Measurements from ENCODE around the gene USP54. TPM values are rescaled to one million over a fixed set of nuclear protein-coding genes. Genes with fewer than 3 reads are reported as not detected.
A peak's percentile ranks its signal among the peaks of the same experiment; 100 is the strongest.

USP54 gene
- total RNA-seq, 2 experiments from 2014 or later = 3.1 to 4.6 TPM

GRCh38 chr10:73552819-73553715 lies 38.1 kb downstream of the USP54 start:
- no peak for TF ChIP-seq CTCF (IDR thresholded peaks at IDR 0.05)
- Mint-ChIP-seq H3K27me3 (no peaks in the 10 kb centered on the region), H3K27ac (no peak overlapping the region), H3K4me3 (no peak overlapping the region), H3K36me3 (ENCODE audit: low read depth) (no peaks in the 10 kb centered on the region), H3K9me3 (no peaks in the 10 kb centered on the region), H3K4me1 (ENCODE audit: low read depth) (no peaks in the 10 kb centered on the region)
- CTCF ChIA-PET = no interaction called here
- intact Hi-C loops (cut with micrococcal nuclease) = no loop called here
- ATAC-seq = no peak
- no peak for DNase-seq
- POLR2A ChIA-PET = no interaction called here

- no peaks in the 10 kb centered on the region for H3K4me1 Mint-ChIP-seq (ENCODE audit: low read depth)
- TF ChIP-seq CTCF (IDR thresholded peaks at IDR 0.05) = no peak
- no peak overlapping the region for H3K27ac Mint-ChIP-seq
- DNase-seq (no peak), ATAC-seq (no peak)
- no peaks in the 10 kb centered on the region for H3K27me3 Mint-ChIP-seq
- ChIA-PET POLR2A (interaction anchor here (0.7 kb wide), 1 partner anchor 240 kb away, joined by 3 read pairs; no protein-coding TSS in a partner anchor), CTCF (interaction anchor here (1.5 kb wide), 1 partner anchor 96 kb away, joined by 3 read pairs; no protein-coding TSS in a partner anchor)
- intact Hi-C loops (cut with micrococcal nuclease) = no loop called here
- no peaks in the 10 kb centered on the region for H3K36me3 Mint-ChIP-seq (ENCODE audit: low read depth)
- H3K4me3 Mint-ChIP-seq = no peak overlapping the region
- H3K9me3 Mint-ChIP-seq = no peaks in the 10 kb centered on the region
These were observed 39.6 kb downstream of the USP54 start for GRCh38 chr10:73551515-73551914.

DNA sequence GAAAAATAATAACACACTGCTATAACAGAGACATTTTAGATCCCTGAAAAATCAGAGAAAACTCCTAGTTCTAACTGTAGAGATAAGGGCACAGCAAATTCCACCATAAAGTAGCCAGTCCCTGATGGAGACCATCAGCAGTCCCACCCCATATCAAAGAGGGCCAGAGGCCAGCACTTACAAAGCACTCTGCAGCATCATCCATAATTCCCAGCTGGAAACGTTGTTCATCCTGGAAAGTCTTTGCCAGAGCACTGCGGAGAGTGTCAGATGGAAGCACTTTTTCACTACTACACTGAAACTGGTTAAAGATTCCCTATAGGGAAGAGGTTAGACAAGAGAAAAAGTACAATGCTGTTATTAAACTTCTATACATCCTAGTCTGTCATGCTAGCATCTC lies 45.8 kb downstream of the USP54 start:
- ChIA-PET POLR2A (no interaction called here), CTCF (interaction anchor here (1.7 kb wide), 1 partner anchor 99 kb away, joined by 5 read pairs; no protein-coding TSS in a partner anchor)
- no peak for TF ChIP-seq CTCF (IDR thresholded peaks at IDR 0.05)
- Mint-ChIP-seq H3K4me3 (no peak overlapping the region), H3K4me1 (ENCODE audit: low read depth) (no peaks in the 10 kb centered on the region), H3K27me3 (no peaks in the 10 kb centered on the region), H3K9me3 (no peaks in the 10 kb centered on the region), H3K27ac (no peak overlapping the region), H3K36me3 (ENCODE audit: low read depth) (no peaks in the 10 kb centered on the region)
- intact Hi-C loops (cut with micrococcal nuclease) = no loop called here
- no peak for ATAC-seq
- DNase-seq = no peak

DNA sequence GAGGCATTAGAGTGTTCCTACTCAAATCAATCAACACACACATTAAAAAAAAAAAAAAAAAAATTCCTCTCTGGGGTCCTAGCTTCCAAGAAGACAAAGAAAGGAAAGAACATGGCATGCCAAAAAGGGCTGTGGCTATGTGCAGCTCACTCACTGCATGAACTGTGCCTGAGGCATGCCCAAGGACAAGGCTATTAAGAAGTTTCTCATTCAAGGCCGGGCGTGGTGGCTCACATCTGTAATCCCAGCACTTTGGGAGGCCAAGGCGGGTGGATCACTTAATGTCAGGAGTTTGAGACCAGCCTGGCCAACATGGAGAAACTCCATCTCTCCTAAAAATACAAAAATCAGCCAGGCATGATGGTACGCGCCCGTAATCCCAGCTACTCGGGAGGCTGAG lies 53.4 kb downstream of the USP54 start:
- TF ChIP-seq CTCF (IDR thresholded peaks at IDR 0.05) = no peak
- DNase-seq (no peak), ATAC-seq (no peak)
- H3K27ac Mint-ChIP-seq = no peak overlapping the region
- H3K4me3 Mint-ChIP-seq = no peak overlapping the region
- CTCF ChIA-PET = interaction anchor here (0.7 to 4.2 kb wide), 4 partner anchors 8 to 254 kb away, joined by 3 to 21 read pairs (median 10); no protein-coding TSS in a partner anchor
- no peaks in the 10 kb centered on the region for H3K36me3 Mint-ChIP-seq (ENCODE audit: low read depth)
- intact Hi-C loops (cut with micrococcal nuclease) = no loop called here
- no peaks in the 10 kb centered on the region for H3K9me3 Mint-ChIP-seq
- POLR2A ChIA-PET = no interaction called here
- H3K27me3 Mint-ChIP-seq = no peaks in the 10 kb centered on the region
- peaks cover 11% of the 10 kb centered on the region for H3K4me1 Mint-ChIP-seq (ENCODE audit: low read depth)

DNA sequence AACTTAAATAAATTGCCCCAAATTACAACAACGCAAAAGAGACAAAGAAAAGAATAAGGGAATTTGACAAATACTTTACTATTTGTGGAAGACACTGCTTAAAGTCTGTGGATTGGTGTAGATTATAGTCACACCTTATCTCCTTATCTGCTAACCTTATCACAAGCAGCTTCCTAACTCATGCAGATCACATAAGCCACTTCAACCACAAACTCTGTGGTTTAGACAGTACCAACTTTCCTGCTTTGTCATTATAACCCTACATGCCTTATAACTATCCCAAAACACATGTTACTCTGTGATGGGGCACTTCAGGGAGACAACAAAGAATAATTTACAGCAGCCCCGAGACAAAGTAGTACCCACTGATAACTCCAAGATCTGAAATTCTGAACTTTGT lies 53.9 kb downstream of the USP54 start:
- ATAC-seq = peak; percentile 37
- H3K4me3 Mint-ChIP-seq = no peak overlapping the region
- peaks cover 11% of the 10 kb centered on the region for H3K4me1 Mint-ChIP-seq (ENCODE audit: low read depth)
- TF ChIP-seq CTCF (IDR thresholded peaks at IDR 0.05) = no peak
- no peaks in the 10 kb centered on the region for H3K27me3 Mint-ChIP-seq
- ChIA-PET POLR2A (no interaction called here), CTCF (interaction anchor here (1.1 to 4.2 kb wide), 3 partner anchors 8 to 106 kb away, joined by 3 to 21 read pairs (median 17); no protein-coding TSS in a partner anchor)
- intact Hi-C loops (cut with micrococcal nuclease) = no loop called here
- no peak overlapping the region for H3K27ac Mint-ChIP-seq
- H3K36me3 Mint-ChIP-seq (ENCODE audit: low read depth) = no peaks in the 10 kb centered on the region
- no peaks in the 10 kb centered on the region for H3K9me3 Mint-ChIP-seq
- no peak for DNase-seq

Measured in activated CD8-positive, alpha-beta T cell treated with anti-CD3 and anti-CD28 coated beads for 36 hours (primary cell).